RKO (cell line): ENCODE data around the gene MYH11.
"Not testable (repeated sequence)": the region's sequence is repeated elsewhere in the genome, so short reads cannot be mapped to it uniquely, and the experiment has no call there.

Experiments
- DNase-seq: peaks from one replicate; pipeline ENCODE4 v3.0.0-alpha.2; 2016; ENCODE audit warnings: low spot score

Gene MYH11

GRCh38 chr16:15749985-15750384 is 106.8 kb downstream of the MYH11 start:
- no peak for DNase-seq

GRCh38 chr16:15749371-15749770 is 107.5 kb downstream of the MYH11 start:
- no peak for DNase-seq

DNA sequence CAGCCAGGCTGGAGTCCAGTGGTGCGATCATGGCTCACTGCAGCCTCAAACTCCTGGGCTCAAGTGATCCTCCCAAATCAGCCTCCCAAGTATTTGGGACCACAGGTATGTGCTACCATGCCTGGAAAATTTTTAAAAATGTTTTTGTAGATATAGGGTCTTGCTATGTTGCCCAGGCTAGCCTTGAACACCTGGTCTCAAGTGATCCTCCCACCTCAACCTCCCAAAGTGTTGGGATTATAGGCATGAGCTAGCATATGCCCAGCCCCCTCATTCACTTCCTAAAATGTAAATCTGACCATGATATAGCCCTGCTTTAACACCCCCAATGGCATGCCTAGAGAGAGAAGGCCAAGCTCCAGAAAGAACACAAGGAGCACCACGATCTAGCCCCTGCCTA is 108.2 kb downstream of the MYH11 start:
- DNase-seq, result no peak

GRCh38 chr16:15747937-15748336 is 108.9 kb downstream of the MYH11 start:
- no peak for DNase-seq

DNA sequence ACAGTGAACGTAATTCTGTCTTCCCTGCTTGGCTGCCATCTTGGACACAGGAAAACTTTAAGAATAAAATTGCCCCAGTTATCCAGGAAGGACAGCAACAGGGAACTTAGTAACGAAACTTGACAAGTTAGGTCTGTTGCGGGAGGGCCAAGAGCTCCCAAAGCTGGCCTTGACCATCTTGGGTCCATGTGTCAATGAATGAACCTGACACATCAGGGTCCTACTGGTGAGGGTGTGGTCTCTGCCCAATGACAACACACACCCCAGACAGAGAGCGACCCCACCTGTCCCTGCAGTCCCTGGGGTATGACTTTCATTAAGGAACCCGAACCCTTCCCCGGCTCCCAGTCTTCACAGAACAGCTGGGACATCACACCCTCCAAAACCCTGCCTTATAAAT is 110.5 kb downstream of the MYH11 start:
- DNase-seq, result no peak

- DNase-seq, result no peak
Measured at GRCh38 chr16:15743657-15744056, 113.2 kb downstream of the MYH11 start.

DNA sequence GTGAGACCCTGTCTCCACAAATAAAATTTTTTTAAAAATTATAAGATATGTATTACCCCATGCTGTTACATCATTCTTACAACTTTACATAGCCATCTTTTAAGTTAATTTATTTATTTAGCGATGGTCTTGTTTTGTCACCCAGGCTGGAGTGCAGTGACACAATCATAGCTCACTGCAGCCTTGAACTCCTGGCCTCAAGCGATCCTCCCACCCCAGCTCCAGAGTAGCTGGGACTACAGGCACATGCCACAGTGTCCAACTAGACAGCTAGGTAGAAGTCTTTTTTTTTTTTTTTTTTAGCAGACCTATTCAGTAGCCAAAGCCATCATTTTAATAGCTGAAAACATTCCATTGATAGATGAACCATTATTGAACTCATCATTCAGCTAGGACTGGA is 114.1 kb downstream of the MYH11 start:
- DNase-seq, result no peak

DNA sequence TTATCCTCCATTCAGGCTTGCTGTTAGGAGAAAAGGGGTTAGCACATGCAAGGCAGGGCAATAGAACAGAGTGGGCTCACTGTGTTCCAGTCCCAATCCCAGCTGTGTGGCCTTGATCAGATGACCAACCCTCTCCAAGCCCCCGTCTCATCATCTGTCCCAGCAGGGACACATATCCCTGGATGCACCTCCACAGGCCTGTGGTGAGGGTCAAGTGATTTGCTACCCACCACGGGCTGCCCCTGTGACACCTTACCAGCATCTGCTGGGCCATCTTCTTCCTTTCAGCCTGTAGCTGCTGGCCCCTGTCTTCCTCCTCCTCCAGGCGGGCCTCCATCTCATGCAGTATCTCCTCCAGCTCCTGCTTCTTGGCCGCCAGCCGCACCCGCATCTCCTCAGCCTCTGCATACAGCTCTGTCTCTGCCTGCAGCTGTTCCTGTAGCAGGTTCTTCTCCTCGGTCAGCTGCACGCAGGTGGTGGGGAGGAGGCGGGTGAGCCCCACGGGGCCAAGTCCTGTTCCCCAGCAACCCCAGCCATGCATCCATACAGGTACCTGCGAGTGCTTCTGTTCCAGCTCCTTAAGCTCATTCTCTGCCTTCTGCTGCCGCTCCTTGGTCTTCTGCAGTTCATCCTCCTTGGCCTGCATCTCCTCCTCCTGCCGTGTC is 115.5 kb downstream of the MYH11 start:
- no peak for DNase-seq

GRCh38 chr16:15739950-15740349 is 116.9 kb downstream of the MYH11 start:
- no peak for DNase-seq

DNA sequence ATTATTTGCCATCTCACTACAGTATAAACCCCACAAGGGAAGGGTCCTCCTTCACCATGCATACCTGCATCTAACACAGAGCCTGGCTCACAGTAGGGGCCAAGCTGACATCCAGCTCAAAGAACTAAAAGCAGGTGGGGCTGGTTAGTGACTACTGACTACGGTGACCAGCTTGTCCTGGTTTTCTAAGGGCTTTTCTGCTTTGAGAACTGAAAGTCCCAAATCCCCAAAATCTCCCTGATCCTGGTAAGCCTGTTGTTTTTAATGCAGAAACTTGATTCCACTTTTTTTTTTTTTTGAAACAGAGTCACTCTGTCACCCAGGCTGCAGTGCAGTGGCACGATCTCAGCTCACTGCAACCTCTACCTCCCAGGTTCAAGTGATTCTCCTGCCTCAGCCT is 117.4 kb downstream of the MYH11 start:
- DNase-seq, result no peak

- no peak for DNase-seq
Measured at GRCh38 chr16:15737140-15737644, 119.6 kb downstream of the MYH11 start.

GRCh38 chr16:15736529-15736928 is 120.3 kb downstream of the MYH11 start:
- no peak for DNase-seq

DNA sequence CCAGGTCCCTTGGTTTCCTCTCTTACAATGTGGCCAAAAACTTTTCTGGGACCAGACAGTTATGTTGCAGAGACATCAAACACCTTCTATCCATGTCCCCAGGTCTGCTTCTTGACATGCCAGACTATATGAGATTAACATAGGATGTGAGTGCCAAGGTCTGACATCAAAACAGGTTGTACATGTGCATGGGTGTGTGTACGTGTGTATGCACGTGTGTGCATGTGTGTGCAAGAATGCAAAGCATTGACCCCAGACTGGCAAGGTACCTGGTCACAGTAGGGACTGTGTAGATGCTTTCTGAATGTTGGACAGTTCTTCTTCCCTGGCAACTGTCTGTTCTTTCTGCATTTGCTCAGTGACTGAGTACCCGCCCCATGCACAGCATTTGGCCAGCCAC is 121.2 kb downstream of the MYH11 start:
- no peak for DNase-seq

DNA sequence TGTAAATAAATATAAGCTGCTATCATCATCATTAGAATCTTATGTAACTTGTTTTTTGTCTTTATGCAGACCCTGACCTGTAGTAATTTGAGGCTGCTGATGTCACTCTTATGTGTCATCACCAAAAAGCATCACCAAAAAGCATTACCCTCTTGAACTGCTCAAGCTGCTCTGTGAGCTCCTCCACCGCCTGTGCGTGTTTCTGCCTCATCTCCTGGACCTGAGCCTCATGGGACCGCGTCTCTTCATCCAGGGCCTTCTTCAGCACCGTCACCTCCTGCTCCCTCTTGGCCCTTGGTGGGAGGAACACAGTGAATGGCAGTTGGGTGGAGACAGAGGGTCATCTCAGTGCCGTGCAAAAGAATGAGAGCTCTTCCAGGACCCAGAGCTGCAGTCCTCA is 124.4 kb downstream of the MYH11 start:
- DNase-seq, result no peak

DNA sequence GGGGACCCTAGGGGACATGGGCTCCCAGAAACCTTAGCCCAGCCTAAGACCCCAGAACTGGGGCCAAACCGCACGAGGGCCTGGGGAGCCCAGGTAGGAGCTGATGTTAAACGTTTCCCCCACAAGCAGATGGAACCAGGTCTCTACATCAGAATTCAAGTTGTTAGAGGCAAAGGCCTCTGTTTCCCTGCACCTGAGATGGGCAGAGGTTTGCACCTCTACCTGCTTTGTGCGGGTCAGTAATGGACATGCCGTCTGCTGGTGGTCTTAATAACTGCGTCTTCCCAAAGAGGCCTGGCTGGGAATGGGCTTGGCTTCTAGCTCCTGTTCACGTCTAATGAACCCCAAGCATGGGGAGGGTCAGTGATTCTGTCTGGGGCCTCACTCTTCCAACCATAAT is 127.7 kb downstream of the MYH11 start:
- DNase-seq, result no peak

DNA sequence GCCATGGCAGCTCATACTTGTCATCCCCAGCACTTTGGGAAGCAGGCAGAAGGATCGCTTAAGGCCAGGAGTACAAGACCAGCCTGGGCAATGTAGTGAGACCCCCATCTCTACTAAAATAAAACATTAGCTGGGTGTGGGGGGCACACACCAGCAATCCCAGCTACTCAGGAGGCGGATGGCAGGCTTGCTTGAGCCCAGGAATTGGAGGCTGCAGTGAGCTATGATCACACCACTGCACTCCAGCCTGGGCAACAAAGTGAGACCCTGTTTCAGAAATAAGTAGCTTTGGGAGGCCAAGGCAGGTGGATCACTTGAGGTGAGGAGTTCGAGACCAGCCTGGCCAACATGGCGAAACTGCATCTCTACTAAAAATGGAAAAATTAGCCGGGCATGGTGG is 129.1 kb downstream of the MYH11 start:
- DNase-seq, result not testable (repeated sequence)

DNA sequence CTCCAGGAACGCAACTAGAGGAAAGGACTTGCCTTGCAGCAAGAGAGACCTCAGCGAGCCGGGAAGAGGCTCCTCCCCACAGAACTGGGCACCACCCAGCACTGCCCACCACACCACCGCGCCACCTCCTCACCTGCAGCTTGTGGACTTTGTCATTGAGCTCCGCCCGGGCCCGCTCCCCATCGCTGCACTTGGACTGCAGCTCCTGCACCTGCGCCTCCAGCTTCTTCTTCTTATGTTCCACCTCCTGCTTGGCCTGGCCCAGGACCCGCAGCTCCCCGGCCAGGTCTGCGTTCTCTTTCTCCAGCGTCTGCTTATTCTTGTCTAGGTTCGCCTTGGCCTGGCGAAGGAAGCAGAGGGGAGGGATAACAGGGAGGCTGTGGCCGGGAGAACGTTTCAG is 130.1 kb downstream of the MYH11 start:
- no peak for DNase-seq

DNA sequence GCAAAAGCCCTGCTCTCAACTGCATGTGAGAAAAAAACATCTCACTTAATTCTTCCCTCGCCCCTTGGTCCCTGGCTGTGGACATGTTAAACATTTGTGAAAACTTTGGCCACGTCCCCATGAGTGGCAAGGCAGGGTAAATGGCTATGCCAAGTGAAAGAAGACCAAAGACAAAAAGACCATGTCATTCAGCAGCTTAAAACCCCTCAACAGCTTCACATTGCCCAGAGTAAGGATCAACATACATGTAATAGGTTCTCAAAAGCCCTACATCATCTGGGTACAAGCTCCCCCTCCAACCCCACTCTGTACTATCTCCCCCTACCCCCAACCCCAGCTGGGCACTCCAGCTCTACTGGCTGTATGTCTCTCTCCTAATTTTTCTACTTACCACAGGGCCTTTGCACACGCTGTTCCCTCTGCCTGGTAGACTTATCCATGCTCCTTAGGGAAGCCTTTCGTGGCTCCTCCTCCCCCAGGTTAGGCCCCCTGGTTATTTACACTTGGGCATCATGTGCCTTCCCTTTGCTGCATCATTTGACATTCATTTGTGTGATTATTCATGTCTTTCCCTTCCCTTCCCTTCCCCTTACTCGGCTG is 131.1 kb downstream of the MYH11 start:
- DNase-seq, result no peak

DNA sequence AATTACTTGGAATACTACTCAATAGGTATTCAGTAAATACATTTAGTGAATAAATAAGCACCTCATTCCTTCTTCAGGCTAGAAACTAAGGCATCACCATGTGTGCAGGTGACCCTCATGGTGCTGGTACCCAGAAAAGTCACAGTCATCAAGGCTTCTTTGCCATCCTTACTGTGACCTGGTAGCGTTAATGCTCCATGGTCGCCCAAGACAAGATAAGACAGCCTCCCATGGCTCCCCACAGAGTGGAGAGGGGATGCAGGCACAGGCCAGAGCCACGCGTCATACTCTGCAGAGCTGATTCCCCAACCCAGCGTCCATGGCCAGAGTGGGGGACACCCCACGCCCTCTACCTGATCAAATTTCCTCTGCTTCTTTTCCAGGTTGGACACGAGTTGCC is 133.0 kb downstream of the MYH11 start:
- DNase-seq, result no peak

GRCh38 chr16:15721018-15721417 is 135.8 kb downstream of the MYH11 start:
- DNase-seq, result no peak

- DNase-seq, result no peak
Measured at GRCh38 chr16:15716694-15717447, 140.0 kb downstream of the MYH11 start.

- no peak for DNase-seq
Measured at GRCh38 chr16:15715221-15715620, 141.6 kb downstream of the MYH11 start.
